Activated T-helper 2 cell treated with anti-CD3 and anti-CD28 coated beads, Interferon-gamma antibody, Interleukin-2, Interleukin-4, amounts not matched to agents 10 μg/mL and 5 μg/mL and 100 μg/mL, durations not matched to agents 14 hours and 24 hours and 36 hours (primary cell): ENCODE data around the gene KCNJ10. TPM values are rescaled to one million over a fixed set of nuclear protein-coding genes. Genes with fewer than 3 reads are reported as not detected.

Source experiments
- DNase-seq: peaks from one replicate; pipeline ENCODE4 v3.0.0; 2021; ENCODE audit warnings: low spot score
- H3K27ac Mint-ChIP-seq: one replicate; pipeline ENCODE4 v1.8.0; 2021; ENCODE audit warnings: mixed read lengths
- H3K27me3 Mint-ChIP-seq: one replicate; pipeline ENCODE4 v1.8.0; 2021; ENCODE audit warnings: low read depth, mixed read lengths
- H3K36me3 Mint-ChIP-seq: one replicate; pipeline ENCODE4 v1.8.0; 2021; ENCODE audit warnings: low read depth, mixed read lengths
- H3K4me1 Mint-ChIP-seq: one replicate; pipeline ENCODE4 v1.8.0; 2021; ENCODE audit warnings: low read depth, mixed read lengths
- H3K4me3 Mint-ChIP-seq: one replicate; pipeline ENCODE4 v1.8.0; 2021; ENCODE audit warnings: low read depth, mild to moderate bottlenecking, moderate library complexity, mixed read lengths
- H3K9me3 Mint-ChIP-seq: one replicate; pipeline ENCODE4 v1.8.0; 2021; ENCODE audit warnings: mixed read lengths
- intact Hi-C: fragments of 100-400 bp; cut with micrococcal nuclease; formaldehyde crosslinking; loops from one replicate; pipeline ENCODE4 v1.15.1; 2023
- total RNA-seq: library from RNA; stranded (reverse); gene quantifications from 2 replicates; pipeline ENCODE4 v1.2.3, GENCODE V29; 2022

KCNJ10 gene
- total RNA-seq, 1 donor from 2014 or later: not detected

- Mint-ChIP-seq H3K27me3 (peaks cover 29% of the 10 kb centered on the region), H3K4me1 (peaks cover 6% of the 10 kb centered on the region), H3K27ac (no peak overlapping the region), H3K9me3 (no peaks in the 10 kb centered on the region), H3K36me3 (no peaks in the 10 kb centered on the region), H3K4me3 (no peak overlapping the region)
- no peak for DNase-seq
- intact Hi-C loops: no loop called here
These were observed 76.0 kb downstream of the KCNJ10 start for GRCh38 chr1:159993911-159994310.

DNA sequence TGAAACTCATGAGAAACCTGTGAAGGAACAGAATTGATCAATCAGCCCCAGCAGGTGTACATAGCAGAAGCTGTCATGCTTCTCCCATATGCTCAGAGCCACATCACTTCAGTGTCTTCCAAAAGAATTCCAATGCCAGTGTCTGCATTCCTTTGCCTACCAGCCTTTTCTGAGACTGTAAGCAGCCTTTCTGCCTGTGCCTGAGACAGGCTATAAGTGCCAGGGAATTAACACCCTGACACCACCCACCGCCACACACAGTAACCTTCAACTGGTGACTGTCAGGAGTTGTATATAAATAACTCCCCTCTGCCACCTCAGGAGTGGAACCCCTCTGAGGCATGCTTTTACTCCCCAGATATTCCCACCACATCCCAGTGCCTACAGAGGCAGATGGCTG is 77.8 kb downstream of the KCNJ10 start:
- H3K27ac Mint-ChIP-seq: no peak overlapping the region
- H3K36me3 Mint-ChIP-seq: no peaks in the 10 kb centered on the region
- DNase-seq: no peak
- H3K4me1 Mint-ChIP-seq: peaks cover 6% of the 10 kb centered on the region
- H3K27me3 Mint-ChIP-seq: peaks cover 23% of the 10 kb centered on the region
- intact Hi-C loops: no loop called here
- no peak overlapping the region for H3K4me3 Mint-ChIP-seq
- no peaks in the 10 kb centered on the region for H3K9me3 Mint-ChIP-seq

- intact Hi-C loops: no loop called here
- H3K27ac Mint-ChIP-seq: no peak overlapping the region
- no peaks in the 10 kb centered on the region for H3K9me3 Mint-ChIP-seq
These were observed 78.4 kb downstream of the KCNJ10 start for GRCh38 chr1:159991513-159991912.

DNA sequence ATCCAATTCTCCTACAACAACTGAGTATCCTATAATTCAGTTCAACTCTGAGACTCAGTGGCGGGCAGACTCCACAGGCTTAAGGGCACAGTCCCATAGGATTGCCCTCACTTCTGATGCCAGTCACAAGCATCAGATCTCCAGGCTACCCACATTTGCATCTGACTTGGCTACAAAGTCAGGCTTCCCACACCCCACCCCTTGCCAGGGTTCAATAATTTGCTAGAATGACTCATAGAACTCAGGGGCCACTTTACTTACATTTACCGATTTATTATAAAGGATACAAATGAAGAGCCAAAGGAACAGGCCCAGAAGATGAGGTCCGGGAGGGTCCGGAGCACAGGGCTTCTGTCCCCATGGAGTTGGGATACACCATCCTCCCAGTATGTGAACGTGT is 80.0 kb downstream of the KCNJ10 start:
- intact Hi-C loops: no loop called here

More at GRCh38 chr1:159991513-159991912, 78.4 kb downstream of the KCNJ10 start:
- Mint-ChIP-seq H3K4me1 (peaks cover 6% of the 10 kb centered on the region), H3K27me3 (peaks cover 21% of the 10 kb centered on the region), H3K4me3 (no peak overlapping the region), H3K36me3 (no peaks in the 10 kb centered on the region)
- DNase-seq: no peak

GRCh38 chr1:159989581-159989980 is 80.4 kb downstream of the KCNJ10 start:
- intact Hi-C loops: no loop called here
- no peak for DNase-seq

More for the DNA sequence above, 80.0 kb downstream of the KCNJ10 start:
- Mint-ChIP-seq H3K4me3 (no peak overlapping the region), H3K36me3 (no peaks in the 10 kb centered on the region), H3K27ac (no peak overlapping the region), H3K9me3 (no peaks in the 10 kb centered on the region), H3K4me1 (peaks cover 6% of the 10 kb centered on the region), H3K27me3 (peaks cover 13% of the 10 kb centered on the region)
- DNase-seq: no peak

DNA sequence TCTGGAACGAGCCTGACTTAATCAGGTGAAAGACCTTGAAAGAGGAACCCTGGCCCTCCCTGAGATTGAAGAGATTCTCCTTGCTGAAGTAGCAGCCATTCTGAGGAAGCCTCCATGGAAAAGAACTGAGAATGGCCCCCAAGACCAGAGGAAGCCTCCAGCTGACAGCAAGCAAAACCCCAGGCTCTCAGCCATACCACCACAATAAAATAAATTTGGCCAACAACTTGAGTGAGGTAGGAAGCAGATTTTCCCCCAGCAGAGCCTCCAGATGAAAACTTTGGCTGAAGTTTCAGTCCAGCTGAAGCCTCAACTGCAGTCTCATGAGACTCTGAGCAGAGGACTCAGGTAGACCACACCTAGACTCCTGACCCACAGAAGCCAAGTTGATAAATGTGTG is 82.0 kb downstream of the KCNJ10 start:
- DNase-seq: no peak
- H3K4me3 Mint-ChIP-seq: no peak overlapping the region
- H3K36me3 Mint-ChIP-seq: no peaks in the 10 kb centered on the region
- H3K4me1 Mint-ChIP-seq: peaks cover 6% of the 10 kb centered on the region
- intact Hi-C loops: no loop called here
- no peaks in the 10 kb centered on the region for H3K9me3 Mint-ChIP-seq
- H3K27ac Mint-ChIP-seq: no peak overlapping the region
- H3K27me3 Mint-ChIP-seq: peaks cover 20% of the 10 kb centered on the region

More at GRCh38 chr1:159989581-159989980, 80.4 kb downstream of the KCNJ10 start:
- Mint-ChIP-seq H3K36me3 (no peaks in the 10 kb centered on the region), H3K4me3 (no peak overlapping the region), H3K27me3 (peaks cover 16% of the 10 kb centered on the region), H3K4me1 (peaks cover 6% of the 10 kb centered on the region), H3K27ac (no peak overlapping the region), H3K9me3 (no peaks in the 10 kb centered on the region)

DNA sequence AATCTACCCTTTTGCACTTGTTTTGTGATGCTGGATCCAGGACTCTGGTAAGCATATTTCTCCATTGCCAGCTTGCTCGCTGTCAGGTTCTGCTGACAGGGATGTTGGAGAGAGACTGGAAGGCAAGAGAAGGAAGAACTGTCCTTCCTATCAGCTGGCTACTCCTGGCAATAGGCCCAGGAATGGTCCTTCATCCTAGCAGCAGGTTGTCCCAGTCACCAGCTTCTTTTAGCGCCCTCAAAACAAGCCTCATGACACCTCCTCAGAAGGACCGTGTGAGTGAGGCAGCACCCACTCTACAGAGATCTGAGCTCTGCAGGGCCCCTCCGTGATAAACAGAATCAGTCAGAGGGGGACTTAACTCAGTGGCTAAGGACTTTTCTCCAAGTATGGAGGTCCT is 82.8 kb downstream of the KCNJ10 start:
- no peak overlapping the region for H3K4me3 Mint-ChIP-seq
- H3K36me3 Mint-ChIP-seq: no peaks in the 10 kb centered on the region
- H3K27ac Mint-ChIP-seq: no peak overlapping the region
- intact Hi-C loops: no loop called here
- peaks cover 24% of the 10 kb centered on the region for H3K27me3 Mint-ChIP-seq
- H3K4me1 Mint-ChIP-seq: peaks cover 6% of the 10 kb centered on the region
- H3K9me3 Mint-ChIP-seq: no peaks in the 10 kb centered on the region
- DNase-seq: no peak

DNA sequence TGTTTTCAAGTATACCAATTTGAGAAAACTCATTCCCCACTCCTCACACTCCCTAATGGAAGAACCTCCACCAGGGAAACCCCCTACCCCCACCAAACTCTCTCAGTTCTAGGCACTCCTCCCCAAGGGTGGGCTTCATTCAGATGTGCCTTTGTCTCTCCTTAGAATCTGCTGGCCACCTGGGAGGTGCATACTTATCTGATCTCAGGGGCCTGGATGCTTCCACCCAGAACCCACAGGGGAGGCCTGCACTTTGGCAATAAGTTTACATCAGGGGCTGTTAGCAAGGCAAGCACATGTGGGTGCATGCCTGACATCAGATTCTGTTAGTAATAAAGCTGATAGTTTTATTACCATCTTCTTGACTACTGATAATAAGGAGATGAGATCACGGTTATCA is 83.4 kb downstream of the KCNJ10 start:
- DNase-seq: no peak
- Mint-ChIP-seq H3K27ac (no peak overlapping the region), H3K27me3 (peaks cover 28% of the 10 kb centered on the region), H3K4me1 (peaks cover 4% of the 10 kb centered on the region), H3K36me3 (no peaks in the 10 kb centered on the region), H3K4me3 (no peak overlapping the region), H3K9me3 (no peaks in the 10 kb centered on the region)
- intact Hi-C loops: no loop called here

DNA sequence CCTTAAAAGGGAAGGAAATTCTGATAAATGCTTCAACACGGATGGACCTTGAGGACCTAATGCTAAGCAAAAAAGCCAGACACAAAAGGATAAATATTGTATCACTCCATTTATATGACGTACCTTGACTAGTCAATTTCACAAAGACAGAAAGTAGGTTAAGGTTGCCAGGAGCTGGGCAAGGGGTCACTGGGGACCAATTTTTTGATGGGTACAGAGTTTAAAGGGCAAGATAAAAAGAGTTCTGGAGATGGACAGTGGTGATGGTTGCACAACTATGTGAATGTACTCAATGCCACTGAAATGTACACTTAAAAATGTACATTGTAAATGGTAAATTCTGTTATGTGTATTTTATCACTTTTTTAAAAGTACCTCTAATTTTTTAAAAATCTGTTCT is 83.9 kb downstream of the KCNJ10 start:
- Mint-ChIP-seq H3K9me3 (no peaks in the 10 kb centered on the region), H3K4me1 (no peaks in the 10 kb centered on the region), H3K4me3 (no peak overlapping the region), H3K27ac (no peak overlapping the region), H3K27me3 (peaks cover 28% of the 10 kb centered on the region), H3K36me3 (no peaks in the 10 kb centered on the region)
- DNase-seq: no peak
- intact Hi-C loops: no loop called here

GRCh38 chr1:159985473-159985872 is 84.5 kb downstream of the KCNJ10 start:
- peaks cover 28% of the 10 kb centered on the region for H3K27me3 Mint-ChIP-seq
- H3K27ac Mint-ChIP-seq: no peak overlapping the region
- H3K9me3 Mint-ChIP-seq: no peaks in the 10 kb centered on the region
- no peaks in the 10 kb centered on the region for H3K4me1 Mint-ChIP-seq
- no peak overlapping the region for H3K4me3 Mint-ChIP-seq
- no peaks in the 10 kb centered on the region for H3K36me3 Mint-ChIP-seq
- intact Hi-C loops: no loop called here
- no peak for DNase-seq

GRCh38 chr1:159983681-159984080 is 86.3 kb downstream of the KCNJ10 start:
- peaks cover 36% of the 10 kb centered on the region for H3K27me3 Mint-ChIP-seq
- H3K27ac Mint-ChIP-seq: no peak overlapping the region
- no peaks in the 10 kb centered on the region for H3K4me1 Mint-ChIP-seq
- H3K4me3 Mint-ChIP-seq: no peak overlapping the region
- no peaks in the 10 kb centered on the region for H3K36me3 Mint-ChIP-seq
- no peaks in the 10 kb centered on the region for H3K9me3 Mint-ChIP-seq
- DNase-seq: no peak
- intact Hi-C loops: no loop called here

- Mint-ChIP-seq H3K36me3 (no peaks in the 10 kb centered on the region), H3K27ac (no peak overlapping the region)
- no peak for DNase-seq
These were observed 87.7 kb downstream of the KCNJ10 start for GRCh38 chr1:159982280-159982679.

GRCh38 chr1:159981351-159982055 is 88.5 kb downstream of the KCNJ10 start:
- H3K27me3 Mint-ChIP-seq: peaks cover 46% of the 10 kb centered on the region
- H3K36me3 Mint-ChIP-seq: no peaks in the 10 kb centered on the region
- no peak overlapping the region for H3K4me3 Mint-ChIP-seq
- intact Hi-C loops: no loop called here
- no peak for DNase-seq
- H3K9me3 Mint-ChIP-seq: no peaks in the 10 kb centered on the region
- H3K27ac Mint-ChIP-seq: no peak overlapping the region
- no peaks in the 10 kb centered on the region for H3K4me1 Mint-ChIP-seq

More at GRCh38 chr1:159982280-159982679, 87.7 kb downstream of the KCNJ10 start:
- H3K27me3 Mint-ChIP-seq: peaks cover 38% of the 10 kb centered on the region
- no peaks in the 10 kb centered on the region for H3K9me3 Mint-ChIP-seq
- no peak overlapping the region for H3K4me3 Mint-ChIP-seq
- H3K4me1 Mint-ChIP-seq: no peaks in the 10 kb centered on the region
- intact Hi-C loops: no loop called here
